NCI-H82 treated with DMSO at 0.1 percent for 48 hours (cell line): Measurements from ENCODE around the gene SNHG17.
A peak's percentile ranks its signal among the peaks of the same experiment; 100 is the strongest.

Source experiments
- DNase-seq: peaks from one replicate; lab custom pipeline; 2025; ENCODE audit not compliant: unreplicated experiment; lab: John Stamatoyannopoulos, UW

SNHG17 gene

GRCh38 chr20:38377039-38377685 is 58.0 kb downstream of the SNHG17 start:
- peak; percentile 94 for DNase-seq

DNA sequence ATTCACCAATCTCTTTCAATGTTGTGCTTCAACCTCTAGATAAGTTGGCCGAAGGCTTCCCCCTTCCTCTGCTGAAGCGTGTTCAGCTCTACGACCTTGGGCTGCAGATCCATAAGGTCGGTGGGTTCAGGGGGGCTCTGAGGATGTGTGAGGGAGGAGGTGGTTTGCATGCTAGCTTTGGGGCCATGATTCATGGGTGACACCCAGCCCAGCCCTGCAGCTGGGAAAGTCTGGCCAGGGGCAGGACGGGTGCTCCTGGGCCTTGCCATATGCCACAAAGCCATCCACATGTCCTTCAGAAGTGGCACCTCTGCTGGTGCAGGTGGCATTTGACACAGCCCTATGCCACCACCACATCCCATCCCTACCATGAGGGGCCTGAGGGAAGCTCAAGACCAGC is 61.2 kb downstream of the SNHG17 start:
- no peak for DNase-seq

- no peak for DNase-seq
Measured at GRCh38 chr20:38373231-38373867, 61.8 kb downstream of the SNHG17 start.

DNA sequence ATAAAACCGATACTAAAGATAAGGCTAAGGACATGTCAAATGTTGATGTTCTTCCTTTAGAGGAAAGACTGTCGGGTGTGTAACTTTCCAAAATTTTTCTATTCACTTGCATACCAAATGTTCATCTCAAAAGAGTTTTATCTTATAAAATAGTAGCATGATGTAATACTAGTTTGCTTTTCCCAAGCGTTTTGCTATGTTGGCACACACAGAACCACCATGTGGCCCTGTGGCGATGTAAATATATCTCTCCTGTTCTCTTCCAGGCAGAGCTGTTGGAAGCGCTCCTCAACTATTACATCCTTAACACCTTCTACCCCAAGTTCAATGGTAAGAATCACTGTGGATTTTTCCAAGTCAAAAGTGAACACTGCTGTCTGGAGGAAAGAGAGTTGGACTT is 62.3 kb downstream of the SNHG17 start:
- DNase-seq: no peak
